H4 (cell line): ENCODE results near the gene ELMO3. TPM values are rescaled to one million over a fixed set of nuclear protein-coding genes. Genes with fewer than 3 reads are reported as not detected.

Experiments used
- total RNA-seq: library from RNA; depleted of rRNA; stranded (reverse); fragments of >200 nt; shearing (Covaris generic); gene quantifications from 2 replicates; pipeline ENCODE4 v1.2.3, GENCODE V29; 2014; rRNA removed

ELMO3 gene
- total RNA-seq, 1 experiment from 2014 or later, result 0.06 TPM

Other genes with a start within 250 kb of the ELMO3 start
- gene CES3, start 237.9 kb upstream of the ELMO3 start, total RNA-seq, result 0.68 and 1.2 TPM in 2 replicates
- not detected in 2 replicates for gene CES4A, start 210.5 kb upstream of the ELMO3 start, total RNA-seq
- 68.0 and 81.0 TPM in 2 replicates for gene CBFB, start 170.0 kb upstream of the ELMO3 start, total RNA-seq
- gene PHAF1, start 89.2 kb upstream of the ELMO3 start, total RNA-seq, result 13.8 and 14.8 TPM in 2 replicates
- gene B3GNT9, start 48.1 kb upstream of the ELMO3 start, total RNA-seq, result 21.2 and 21.6 TPM in 2 replicates
- 13.6 and 17.9 TPM in 2 replicates for gene TRADD, start 39.2 kb upstream of the ELMO3 start, total RNA-seq
- gene FBXL8, start 39.2 kb upstream of the ELMO3 start, total RNA-seq, result 1.3 and 3.3 TPM in 2 replicates
- gene HSF4, start 34.4 kb upstream of the ELMO3 start, total RNA-seq, result 0.50 TPM in 1 of 2 replicates, not detected in the other
- 39.4 and 47.9 TPM in 2 replicates for gene NOL3, start 28.6 kb upstream of the ELMO3 start, total RNA-seq
- gene MATCAP1, start 15.2 kb upstream of the ELMO3 start, total RNA-seq, result 3.5 and 4.5 TPM in 2 replicates
- not detected in 2 replicates for gene EXOC3L1, start 9.0 kb upstream of the ELMO3 start, total RNA-seq
- 78.4 and 80.7 TPM in 2 replicates for gene E2F4, start 7.0 kb upstream of the ELMO3 start, total RNA-seq
- gene TMEM208, start 28.0 kb downstream of the ELMO3 start, total RNA-seq, result 31.1 and 38.4 TPM in 2 replicates
- 18.4 and 21.2 TPM in 2 replicates for gene FHOD1, start 48.4 kb downstream of the ELMO3 start, total RNA-seq
- gene SLC9A5, start 49.8 kb downstream of the ELMO3 start, total RNA-seq, result 0.81 and 1.4 TPM in 2 replicates
- gene PLEKHG4, start 80.4 kb downstream of the ELMO3 start, total RNA-seq, result 2.4 and 6.7 TPM in 2 replicates
- gene KCTD19, start 127.6 kb downstream of the ELMO3 start, total RNA-seq, result not detected in 2 replicates
- gene LRRC36, start 127.7 kb downstream of the ELMO3 start, total RNA-seq, result 0.79 TPM in 1 of 2 replicates, not detected in the other
- gene TPPP3, start 194.4 kb downstream of the ELMO3 start, total RNA-seq, result not detected in 2 replicates
- 3.0 and 3.2 TPM in 2 replicates for gene ZDHHC1, start 217.3 kb downstream of the ELMO3 start, total RNA-seq
- gene HSD11B2, start 232.0 kb downstream of the ELMO3 start, total RNA-seq, result 0.10 TPM in 1 of 2 replicates, not detected in the other